Anterior cingulate cortex (tissue), 58 donors: ENCODE data around the gene ARPC4.

Experiments used
- DNase-seq, 58 donors: peaks; one replicate each; lab custom pipeline; 2025; lab: John Stamatoyannopoulos, UW

ARPC4 gene

GRCh38 chr3:9786825-9787669 is 5.8 kb upstream of the ARPC4 start:
- no peak for DNase-seq

GRCh38 chr3:9787714-9788113 is 5.2 kb upstream of the ARPC4 start:
- DNase-seq, result no peak

DNA sequence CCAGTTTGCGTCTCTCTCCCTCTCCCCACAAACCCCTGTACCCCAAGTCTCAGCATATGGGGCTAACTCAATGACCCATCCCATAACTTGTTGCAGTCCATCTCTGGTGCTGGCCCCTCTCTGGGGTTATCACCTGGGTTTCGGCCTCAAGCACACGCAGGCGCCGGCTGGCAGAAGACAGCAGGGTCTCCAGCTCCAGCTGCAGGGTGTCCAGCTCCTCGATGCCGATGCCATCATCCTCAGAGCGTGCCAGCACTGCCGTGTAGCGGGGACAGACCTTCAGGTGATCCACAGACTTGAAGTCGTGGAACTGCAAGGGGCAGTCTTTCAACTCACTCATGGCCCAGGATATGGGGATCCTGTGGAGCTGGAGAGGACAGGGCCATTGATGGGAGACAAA is 1.8 kb upstream of the ARPC4 start:
- no peak for DNase-seq

DNA sequence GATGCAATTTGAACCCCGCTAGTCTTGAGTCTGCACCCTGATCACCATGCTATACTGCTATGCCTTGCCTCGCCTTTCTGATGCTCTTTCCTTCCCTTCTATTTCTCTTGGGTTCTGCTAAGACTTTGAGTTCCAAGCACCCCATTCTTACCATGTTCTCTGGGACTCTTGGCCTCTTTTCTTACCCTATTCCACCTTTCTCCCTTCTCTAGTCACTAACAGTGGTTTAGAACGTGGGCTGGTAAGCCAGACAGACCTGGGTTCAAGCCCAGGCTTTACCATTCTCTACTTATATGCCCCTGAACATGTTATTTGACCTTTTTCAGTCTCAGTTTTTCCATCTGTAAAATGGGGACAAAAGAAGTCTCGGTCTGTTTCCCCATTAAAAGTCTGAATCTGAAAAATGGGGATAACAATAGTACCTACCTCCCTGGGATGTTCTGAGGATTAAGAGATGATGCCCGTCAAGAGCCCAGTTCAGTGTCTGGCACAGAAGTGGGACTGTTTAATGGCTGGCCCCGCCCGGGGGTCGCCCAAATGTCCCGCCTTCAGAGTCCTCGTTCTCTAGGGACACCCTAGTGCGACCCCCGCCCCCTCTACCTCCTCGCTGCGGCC is 985 bp upstream of the ARPC4 start:
- DNase-seq, result no peak

DNA sequence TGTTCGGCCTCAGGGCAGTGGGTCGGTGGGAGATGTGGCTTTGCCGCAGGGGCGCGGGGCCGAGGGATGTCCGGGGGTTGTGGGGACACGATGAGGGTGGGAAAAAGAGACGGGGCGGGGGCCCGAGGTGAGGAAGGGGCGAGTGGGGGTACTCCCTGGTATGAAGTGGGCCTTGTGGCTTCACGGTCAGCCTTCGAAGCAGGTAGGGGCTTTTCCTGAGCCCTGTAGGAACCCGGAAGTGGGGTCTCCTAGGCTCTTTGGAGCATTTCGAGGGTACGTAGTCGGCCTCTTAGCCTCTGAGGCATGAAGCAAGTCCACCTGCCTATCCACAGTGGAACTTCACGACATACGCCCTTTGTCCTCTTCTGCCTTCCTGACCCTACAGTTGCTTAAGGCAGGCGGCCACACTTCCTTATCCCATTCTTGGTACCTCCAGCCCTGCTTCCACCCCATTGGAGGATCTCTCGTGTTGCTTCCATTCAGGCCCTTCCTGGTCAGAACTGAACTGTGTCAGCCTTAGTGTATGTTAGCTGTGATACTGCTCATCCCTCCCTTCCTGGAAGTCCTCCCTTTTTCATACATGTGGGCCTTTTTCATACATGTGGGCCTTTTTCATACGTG is 389 bp downstream of the ARPC4 start:
- peak in 1 of 58 donors; percentile 14 for DNase-seq

DNA sequence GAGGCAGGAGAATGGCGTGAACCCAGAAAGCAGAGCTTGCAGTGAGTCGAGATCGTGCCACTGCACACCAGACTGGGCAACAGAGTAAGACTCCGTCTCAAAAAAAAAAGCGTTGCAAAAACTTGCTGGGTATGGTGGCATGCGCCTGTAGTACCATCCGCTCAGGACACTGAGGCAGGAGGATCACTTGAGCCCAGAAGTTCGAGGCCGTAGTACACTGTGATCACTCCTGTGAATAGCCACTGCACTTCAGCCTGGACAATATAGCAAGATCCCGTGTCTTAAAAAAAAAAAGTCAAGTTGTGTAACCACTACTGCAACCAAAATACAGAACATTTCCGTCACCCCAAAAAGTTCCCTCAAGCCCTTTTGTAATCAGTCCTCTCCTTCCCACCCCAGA is 1.5 kb downstream of the ARPC4 start:
- DNase-seq, result no peak

DNA sequence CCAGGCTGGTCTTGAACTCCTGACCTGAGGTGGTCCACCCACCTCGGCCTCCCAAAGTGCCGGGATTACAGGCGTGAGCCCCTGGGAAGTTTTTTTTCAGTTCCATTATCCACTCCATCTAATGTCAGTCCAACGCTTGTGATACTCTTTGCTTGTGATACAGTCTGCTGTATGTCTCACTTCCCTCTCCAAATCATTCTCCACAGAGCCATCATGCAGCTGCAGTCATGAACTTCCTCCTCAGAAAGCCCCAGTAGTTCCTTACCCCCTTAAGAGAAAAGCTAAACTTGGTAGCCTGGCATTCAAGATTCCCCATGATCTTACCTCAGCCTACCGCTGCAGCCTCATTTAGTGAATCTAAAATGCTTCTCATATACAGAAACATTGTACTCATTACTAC is 2.3 kb downstream of the ARPC4 start:
- DNase-seq, result no peak

GRCh38 chr3:9797196-9797945 is 4.5 kb downstream of the ARPC4 start:
- DNase-seq, result no peak

DNA sequence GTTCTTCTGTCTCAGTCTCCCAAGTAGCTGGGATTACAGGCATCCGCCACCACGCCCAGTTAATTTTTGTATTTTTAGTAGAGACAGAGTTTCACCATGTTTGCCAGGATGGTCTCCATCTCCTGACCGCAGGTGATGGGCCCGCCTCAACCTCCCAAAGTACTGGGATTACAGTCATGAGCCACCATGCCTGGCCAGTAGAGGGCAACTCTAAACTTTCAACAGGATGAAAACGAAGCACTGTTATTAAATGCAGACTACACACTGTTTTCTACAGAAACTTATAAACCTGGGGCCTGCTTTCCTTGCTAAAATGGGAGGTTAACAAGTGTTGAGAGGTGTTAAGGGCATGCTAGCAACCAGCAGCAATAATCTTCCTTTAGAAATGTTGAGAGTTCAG is 7.6 kb downstream of the ARPC4 start:
- DNase-seq, result no peak

DNA sequence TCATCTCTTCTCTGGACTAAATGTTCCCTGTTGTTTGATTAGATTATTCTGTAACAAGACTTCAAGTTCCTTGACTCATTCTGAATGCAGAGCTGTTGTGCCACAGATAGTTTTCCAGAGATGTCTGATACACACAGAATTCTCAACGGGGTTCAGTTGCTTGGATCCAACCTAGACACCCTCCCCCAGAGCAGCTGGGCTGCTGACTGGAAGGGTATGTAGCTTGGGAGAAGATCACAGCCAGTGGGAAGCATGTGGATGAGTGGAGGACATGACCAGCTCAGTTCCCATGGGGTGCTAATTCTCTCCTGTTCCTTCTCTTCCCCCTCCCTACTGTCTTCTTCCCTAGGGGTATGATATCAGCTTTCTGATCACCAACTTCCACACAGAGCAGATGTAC is 10.6 kb downstream of the ARPC4 start:
- DNase-seq, result peak in 25 of 58 donors; percentile 9 to 77 (median 43)

- DNase-seq, result no peak
Observed at GRCh38 chr3:9804996-9805395, 12.1 kb downstream of the ARPC4 start.

DNA sequence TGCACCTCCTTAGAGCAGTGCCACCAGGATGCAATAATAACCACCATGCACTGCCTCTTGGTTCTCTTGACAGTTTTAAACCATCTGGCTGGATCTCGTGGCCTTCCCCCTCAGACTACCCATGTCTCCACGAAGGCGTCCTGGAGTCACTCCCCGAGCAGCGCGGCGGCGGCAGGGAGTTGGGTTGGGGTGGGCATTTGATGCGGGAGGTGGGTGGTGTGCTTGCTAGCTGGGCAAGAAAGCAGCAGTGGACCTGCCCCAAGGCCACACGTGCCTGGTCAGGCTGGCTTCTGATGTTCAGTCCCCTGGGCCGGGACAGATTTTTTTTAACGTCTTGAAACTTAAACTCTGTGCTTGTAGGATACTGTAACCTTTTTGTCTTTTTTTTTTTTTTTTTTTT is 13.3 kb downstream of the ARPC4 start:
- no peak for DNase-seq

- no peak for DNase-seq
Observed at GRCh38 chr3:9806688-9807589, 14.1 kb downstream of the ARPC4 start.

GRCh38 chr3:9807981-9808344 is 15.1 kb downstream of the ARPC4 start:
- DNase-seq, result no peak

- DNase-seq, result no peak
Observed at GRCh38 chr3:9808345-9809037, 15.6 kb downstream of the ARPC4 start.

GRCh38 chr3:9809239-9809614 is 16.3 kb downstream of the ARPC4 start:
- no peak for DNase-seq

DNA sequence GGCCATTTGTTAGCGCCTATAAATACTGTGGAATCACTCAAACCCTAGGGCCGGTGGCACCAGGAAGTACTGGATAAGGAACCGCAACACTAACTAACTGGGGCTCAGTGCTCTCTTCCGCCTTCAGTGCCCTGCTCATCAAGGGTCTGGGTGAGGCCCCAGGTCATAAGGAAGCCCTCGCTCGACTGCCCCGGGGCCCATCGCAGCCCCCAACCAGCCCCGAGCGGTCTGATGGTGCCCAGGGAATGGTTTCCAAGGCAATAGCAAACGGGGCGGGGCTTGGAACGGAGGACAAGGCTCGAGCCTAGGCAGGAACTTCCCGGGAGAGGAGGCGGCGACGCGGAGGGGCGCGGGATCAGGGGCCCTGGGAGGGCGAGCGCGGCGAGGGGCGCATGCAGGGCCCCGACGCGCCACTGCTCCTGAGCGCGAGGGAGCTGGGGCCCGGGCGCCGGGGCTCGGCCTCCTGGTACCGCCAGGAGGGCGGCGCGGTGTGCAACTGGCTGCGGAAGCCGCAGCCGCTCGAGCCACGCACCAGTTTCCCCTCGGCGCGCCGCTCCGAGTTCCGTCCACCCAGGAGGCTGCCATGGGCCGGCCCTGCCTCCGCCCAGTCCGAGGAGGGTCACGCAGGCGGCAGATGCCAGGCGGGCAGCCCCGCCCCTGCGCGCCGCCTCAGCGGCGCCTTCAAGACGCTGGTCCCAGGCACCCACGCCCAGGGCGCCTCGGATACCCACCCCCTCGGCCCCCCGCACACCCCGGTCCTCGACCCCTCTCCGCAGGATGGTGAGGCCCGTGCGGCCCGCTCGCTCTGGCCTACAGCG is 16.9 kb downstream of the ARPC4 start, which contains the start of gene TTLL3:
TSS of gene TTLL3 (plus strand) at position 648 of the 818 bp plus-strand sequence. CDS start 400 bp downstream, outside the sequence.
- DNase-seq, result peak in 54 of 58 donors; percentile 18 to 74 (median 53)

DNA sequence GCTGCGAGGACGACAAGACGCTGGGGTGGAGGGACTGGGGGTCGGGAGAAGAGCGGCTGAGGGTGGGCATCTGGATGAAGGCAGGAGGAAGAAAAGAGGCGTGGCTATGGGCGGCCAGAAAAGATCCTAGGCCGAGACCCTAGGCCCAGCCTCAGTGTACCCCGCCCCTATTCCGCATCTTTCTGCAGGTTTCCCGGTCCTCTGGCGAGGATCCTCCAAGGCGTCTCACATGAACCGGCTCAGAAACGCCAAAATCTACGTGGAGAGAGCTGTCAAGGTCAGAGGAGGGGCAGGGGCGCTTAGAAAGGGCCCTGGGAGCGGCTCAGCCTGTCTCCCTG is 17.5 kb downstream of the ARPC4 start:
- peak in 2 of 58 donors; percentile 41 to 49 for DNase-seq
